K562 (cell line): ENCODE results near the gene PAPSS2. TPM values are rescaled to one million over a fixed set of nuclear protein-coding genes. Genes with fewer than 3 reads are reported as not detected.
A peak's percentile ranks its signal among the peaks of the same experiment; 100 is the strongest.

ENCODE experiments used
- CBX3 ChIP-seq, 2 experiments: IDR thresholded peaks; 1 replicate in 1 of 2; 2 replicates in 1 of 2; pipeline ENCODE4 v1.6.1; 2012; ENCODE audit warnings: inconsistent platforms in 2 of 2, low read length in 2 of 2, borderline replicate concordance in 1 of 2, control low read depth in 1 of 2
- CTCF ChIP-seq, 3 experiments: IDR thresholded peaks in 2 of 3; conservative IDR thresholded peaks in 1 of 3; 2 replicates each; pipeline ENCODE4 v1.5.1; 2011 to 2012; ENCODE audit warnings: low read length in 3 of 3, mild to moderate bottlenecking in 3 of 3, control low read depth in 2 of 3, improper control_type of control experiment in 1 of 3, inconsistent platforms in 1 of 3, low read depth in 1 of 3, mixed read lengths in 1 of 3, moderate library complexity in 1 of 3; ENCODE audit not compliant: insufficient read depth in 2 of 3
- E2F4 ChIP-seq: sonication (generic); formaldehyde crosslinking; IDR thresholded peaks from 2 replicates; pipeline ENCODE4 v1.8.0; 2022; ENCODE audit warnings: mild to moderate bottlenecking, low read depth, missing genetic modification reagents
- ETV6 ChIP-seq, 3 experiments: fragments of 150-350 bp in 1 of 3; sonication (generic) in 1 of 3; formaldehyde crosslinking in 1 of 3; IDR thresholded peaks; 2 replicates each; pipeline versions ENCODE4 v1.6.1 to v1.8.0; 2014 to 2022; ENCODE audit warnings: borderline replicate concordance in 2 of 3, low read depth in 2 of 3, antibody characterized with exemption in 1 of 3, low read length in 1 of 3, mild to moderate bottlenecking in 1 of 3, missing genetic modification reagents in 1 of 3
- HDAC1 ChIP-seq, 2 experiments: fragments of 450-650 bp; IDR thresholded peaks; 2 replicates each; pipeline ENCODE4 v1.6.1; 2016 to 2017; ENCODE audit warnings: inconsistent platforms in 1 of 2, mild to moderate bottlenecking in 1 of 2, moderate library complexity in 1 of 2
- MEF2D ChIP-seq: conservative IDR thresholded peaks from 2 replicates; pipeline ENCODE4 v1.6.1; 2016; ENCODE audit warnings: low read depth, missing genetic modification characterization, missing compliant biosample characterization
- POLR2B ChIP-seq: fragments of 450-650 bp; IDR thresholded peaks from 2 replicates; pipeline ENCODE4 v1.6.1; 2018; ENCODE audit warnings: low read depth; ENCODE audit not compliant: partially characterized antibody
- PRDM10 ChIP-seq: fragments of 450-650 bp; IDR thresholded peaks from 2 replicates; pipeline ENCODE4 v1.6.1; 2018; ENCODE audit not compliant: partially characterized antibody
- SAFB2 ChIP-seq: fragments of 200-400 bp; formaldehyde crosslinking; IDR thresholded peaks from 2 replicates; pipeline ENCODE4 v1.6.1; 2018; ENCODE audit warnings: borderline replicate concordance, low read length, low read depth, moderate library complexity; ENCODE audit not compliant: severe bottlenecking
- ZNF778 ChIP-seq: fragments of 450-650 bp; formaldehyde crosslinking; IDR thresholded peaks from 2 replicates; pipeline ENCODE4 v1.4.0; 2020; ENCODE audit warnings: mild to moderate bottlenecking, moderate library complexity
- ZNF780A ChIP-seq: fragments of 250-450 bp; sonication (Bioruptor Pico); IDR thresholded peaks from 2 replicates; pipeline ENCODE4 v1.5.0; 2021; ENCODE audit warnings: mild to moderate bottlenecking
- polyA plus RNA-seq, 8 experiments: library from polyadenylated mRNA; depleted of rRNA in 4 of 8; stranded (reverse) in 5 of 8; unstranded in 3 of 8; fragments of >200 nt; fragmentation: Nextera tagmentation in 2 of 8; fragmentation: Illumina TruSeq in 1 of 8; extraction: Ambion mirVana in 2 of 8; extraction: Trizol in 1 of 8; gene quantifications; 2 replicates each; pipeline versions ENCODE4 v1.2.1 to v1.2.3, GENCODE V29; 2011 to 2014; ENCODE audit warnings: inconsistent platforms in 1 of 8, missing spikeins in 1 of 8
- total RNA-seq, 7 experiments: library from RNA; depleted of rRNA in 6 of 7; stranded (reverse); fragments of >200 nt in 6 of 7; fragmentation: Illumina TruSeq in 2 of 7; extraction: Trizol in 2 of 7; gene quantifications; 2 replicates each; pipeline versions ENCODE4 v1.2.1 to v1.2.3, GENCODE V29; 2011 to 2021; ENCODE audit warnings: low replicate concordance in 1 of 7
- TF ChIP-seq, protein P1 (sequence below), 3 experiments: fragments of 200-800 bp in 1 of 3; fragments of 250-450 bp in 1 of 3; fragments of 450-650 bp in 1 of 3; sonication (Bioruptor Pico) in 1 of 3; sonication (Bioruptor generic) in 1 of 3; formaldehyde crosslinking in 1 of 3; IDR thresholded peaks; 2 replicates each; pipeline versions ENCODE4 v1.6.1 to v1.8.0; 2016 to 2022; ENCODE audit warnings: mild to moderate bottlenecking in 2 of 3, missing genetic modification characterization in 2 of 3, missing compliant biosample characterization in 1 of 3, moderate library complexity in 1 of 3
- TF ChIP-seq, protein P2 (sequence below): sonication (generic); formaldehyde crosslinking; IDR thresholded peaks from 2 replicates; pipeline ENCODE4 v1.8.1; 2023; ENCODE audit warnings: mild to moderate bottlenecking, missing genetic modification reagents

Gene PAPSS2
- total and polyA plus RNA-seq, 9 of the 15 experiments (the other 6 are each of a cell fraction or from before 2014, with no cell fraction given) = 0.01 to 0.29 TPM; not detected in 7

DNA sequence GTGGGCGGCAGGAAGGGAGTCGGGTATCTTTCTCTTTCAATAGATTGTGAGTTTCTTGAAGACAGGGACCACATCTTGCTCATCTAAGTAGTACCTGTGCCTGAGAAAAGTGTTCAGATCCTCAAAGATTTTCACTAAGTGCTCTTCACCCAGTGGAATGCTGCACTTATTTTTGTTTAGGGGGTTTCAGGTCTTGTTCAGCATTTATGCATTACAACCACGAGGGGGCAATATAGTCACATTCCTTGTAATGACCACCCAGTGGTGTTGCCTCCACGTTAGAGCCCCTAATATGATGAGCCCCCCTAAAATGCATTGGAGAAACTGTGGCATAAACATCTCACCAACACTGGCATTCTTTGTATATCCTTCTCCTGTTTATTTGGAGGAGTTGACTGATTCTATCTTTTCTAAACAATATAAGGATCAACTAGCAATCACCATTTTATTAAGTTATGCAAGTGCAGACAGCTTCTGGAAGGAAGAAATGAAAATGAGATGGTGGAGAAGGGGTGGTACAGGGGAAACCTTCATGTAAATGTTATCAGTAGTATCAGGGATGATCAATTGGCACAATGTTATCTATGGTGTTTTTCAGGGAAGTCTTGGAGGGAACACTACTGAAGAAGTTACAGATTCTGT lies 3.1 kb upstream of the PAPSS2 start (continued):
- TF ChIP-seq PRDM10 (peak; percentile 15), CTCF (IDR thresholded peaks at IDR 0.05 in 2 of 3, conservative IDR thresholded peaks at IDR 0.05 in 1 of 3; ENCODE audit: insufficient read depth in 2 of 3, low read depth in 1 of 3, low read length in 3 of 3) (peak; percentile 64 to 70 (median 68)), POLR2B (no peak), ZNF778 (CRISPR knock-in tag) (no peak), ETV6 (IDR thresholded peaks at IDR 0.05; ENCODE audit: borderline replicate concordance in 1 of 2, low read depth in 2 of 2, low read length in 1 of 2) (no peak), ETV6 (CRISPR knock-in tag; IDR thresholded peaks at IDR 0.05; ENCODE audit: borderline replicate concordance) (no peak), E2F4 (CRISPR knock-in tag) (no peak), CBX3 (IDR thresholded peaks at IDR 0.05; ENCODE audit: borderline replicate concordance in 1 of 2, low read length in 2 of 2) (no peak), MEF2D (no peak), SAFB2 (no peak), ZNF780A (no peak), HDAC1 (IDR thresholded peaks at IDR 0.05) (no peak)
- TF ChIP-seq, protein P1, sequence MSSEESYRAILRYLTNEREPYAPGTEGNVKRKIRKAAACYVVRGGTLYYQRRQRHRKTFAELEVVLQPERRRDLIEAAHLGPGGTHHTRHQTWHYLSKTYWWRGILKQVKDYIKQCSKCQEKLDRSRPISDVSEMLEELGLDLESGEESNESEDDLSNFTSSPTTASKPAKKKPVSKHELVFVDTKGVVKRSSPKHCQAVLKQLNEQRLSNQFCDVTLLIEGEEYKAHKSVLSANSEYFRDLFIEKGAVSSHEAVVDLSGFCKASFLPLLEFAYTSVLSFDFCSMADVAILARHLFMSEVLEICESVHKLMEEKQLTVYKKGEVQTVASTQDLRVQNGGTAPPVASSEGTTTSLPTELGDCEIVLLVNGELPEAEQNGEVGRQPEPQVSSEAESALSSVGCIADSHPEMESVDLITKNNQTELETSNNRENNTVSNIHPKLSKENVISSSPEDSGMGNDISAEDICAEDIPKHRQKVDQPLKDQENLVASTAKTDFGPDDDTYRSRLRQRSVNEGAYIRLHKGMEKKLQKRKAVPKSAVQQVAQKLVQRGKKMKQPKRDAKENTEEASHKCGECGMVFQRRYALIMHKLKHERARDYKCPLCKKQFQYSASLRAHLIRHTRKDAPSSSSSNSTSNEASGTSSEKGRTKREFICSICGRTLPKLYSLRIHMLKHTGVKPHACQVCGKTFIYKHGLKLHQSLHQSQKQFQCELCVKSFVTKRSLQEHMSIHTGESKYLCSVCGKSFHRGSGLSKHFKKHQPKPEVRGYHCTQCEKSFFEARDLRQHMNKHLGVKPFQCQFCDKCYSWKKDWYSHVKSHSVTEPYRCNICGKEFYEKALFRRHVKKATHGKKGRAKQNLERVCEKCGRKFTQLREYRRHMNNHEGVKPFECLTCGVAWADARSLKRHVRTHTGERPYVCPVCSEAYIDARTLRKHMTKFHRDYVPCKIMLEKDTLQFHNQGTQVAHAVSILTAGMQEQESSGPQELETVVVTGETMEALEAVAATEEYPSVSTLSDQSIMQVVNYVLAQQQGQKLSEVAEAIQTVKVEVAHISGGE (CRISPR knock-in tag; IDR thresholded peaks at IDR 0.05) = no peak
- TF ChIP-seq, protein P2, sequence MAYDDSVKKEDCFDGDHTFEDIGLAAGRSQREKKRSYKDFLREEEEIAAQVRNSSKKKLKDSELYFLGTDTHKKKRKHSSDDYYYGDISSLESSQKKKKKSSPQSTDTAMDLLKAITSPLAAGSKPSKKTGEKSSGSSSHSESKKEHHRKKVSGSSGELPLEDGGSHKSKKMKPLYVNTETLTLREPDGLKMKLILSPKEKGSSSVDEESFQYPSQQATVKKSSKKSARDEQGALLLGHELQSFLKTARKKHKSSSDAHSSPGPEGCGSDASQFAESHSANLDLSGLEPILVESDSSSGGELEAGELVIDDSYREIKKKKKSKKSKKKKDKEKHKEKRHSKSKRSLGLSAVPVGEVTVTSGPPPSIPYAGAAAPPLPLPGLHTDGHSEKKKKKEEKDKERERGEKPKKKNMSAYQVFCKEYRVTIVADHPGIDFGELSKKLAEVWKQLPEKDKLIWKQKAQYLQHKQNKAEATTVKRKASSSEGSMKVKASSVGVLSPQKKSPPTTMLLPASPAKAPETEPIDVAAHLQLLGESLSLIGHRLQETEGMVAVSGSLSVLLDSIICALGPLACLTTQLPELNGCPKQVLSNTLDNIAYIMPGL (CRISPR knock-in tag) = no peak
